PFSK-1 (cell line): ENCODE measurements around the gene MMD.

Source experiments
- FOXP2 ChIP-seq: optimal IDR thresholded peaks from 2 replicates; pipeline ENCODE3; 2011; ENCODE audit warnings: borderline replicate concordance, control low read depth, inconsistent platforms; ENCODE audit not compliant: insufficient read depth; ENCODE audit errors: extremely low read length, extremely low read depth
- POLR2AphosphoS5 ChIP-seq: IDR thresholded peaks from 2 replicates; pipeline ENCODE4 v1.6.1; 2012; ENCODE audit warnings: low read depth, mild to moderate bottlenecking, control low read depth, low read length, moderate library complexity
- SIN3A ChIP-seq: IDR thresholded peaks from 2 replicates; pipeline ENCODE4 v1.6.1; 2012; ENCODE audit warnings: mild to moderate bottlenecking, low read length, moderate library complexity, borderline replicate concordance; ENCODE audit not compliant: insufficient read depth
- TAF1 ChIP-seq: IDR thresholded peaks from 2 replicates; pipeline ENCODE4 v1.6.1; 2012; ENCODE audit warnings: low read length, control low read depth, borderline replicate concordance; ENCODE audit not compliant: insufficient read depth
- TF ChIP-seq, protein P1 (sequence below), 2 experiments: IDR thresholded peaks; 2 replicates each; pipeline versions ENCODE4 v1.6.1 to v1.8.0; 2011 to 2012; ENCODE audit warnings: low read depth in 2 of 2, low read length in 2 of 2, control low read depth in 1 of 2, inconsistent platforms in 1 of 2, mild to moderate bottlenecking in 1 of 2, moderate library complexity in 1 of 2; ENCODE audit not compliant: insufficient read depth in 1 of 2

Gene MMD

DNA sequence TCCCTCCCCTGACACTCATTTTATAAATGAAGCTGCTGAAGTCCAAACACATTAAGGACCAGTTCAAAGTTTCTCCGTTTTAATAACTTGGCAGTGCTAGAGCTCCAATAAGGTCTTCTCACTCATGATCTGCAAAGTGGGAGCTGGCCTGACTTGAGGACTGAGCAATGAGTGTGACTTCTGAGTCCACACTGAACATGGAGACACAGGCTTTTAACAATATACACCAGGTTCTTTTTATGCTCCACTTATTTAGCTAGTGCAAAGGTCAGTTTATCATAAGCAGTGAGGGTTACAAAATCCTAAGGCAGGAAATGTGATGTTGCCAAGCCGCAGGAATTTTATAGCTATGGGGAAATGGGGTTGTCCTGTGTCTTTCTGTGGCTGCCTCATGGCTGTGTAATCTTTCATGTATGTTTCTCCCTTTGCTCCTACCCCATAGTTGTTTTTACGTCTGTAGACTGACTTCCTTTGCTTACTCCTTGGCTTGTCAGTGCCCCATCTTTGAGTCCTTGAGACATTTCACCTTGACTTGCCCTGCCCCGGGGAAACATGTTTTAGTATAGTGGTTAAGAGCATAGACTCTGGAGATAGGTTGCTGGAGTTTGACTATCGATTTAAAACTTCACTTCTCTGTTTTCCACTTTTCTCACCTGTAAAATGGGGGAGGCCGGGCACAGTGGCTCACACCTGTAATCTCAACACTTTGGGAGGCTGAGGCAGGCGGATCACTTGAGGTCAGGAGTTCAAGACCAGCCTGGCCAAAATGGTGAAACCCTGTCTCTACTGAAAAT lies 12.2 kb upstream of the MMD start:
- TF ChIP-seq SIN3A (no peak), TAF1 (no peak), FOXP2 (no peak), POLR2AphosphoS5 (no peak)
- TF ChIP-seq, protein P1, sequence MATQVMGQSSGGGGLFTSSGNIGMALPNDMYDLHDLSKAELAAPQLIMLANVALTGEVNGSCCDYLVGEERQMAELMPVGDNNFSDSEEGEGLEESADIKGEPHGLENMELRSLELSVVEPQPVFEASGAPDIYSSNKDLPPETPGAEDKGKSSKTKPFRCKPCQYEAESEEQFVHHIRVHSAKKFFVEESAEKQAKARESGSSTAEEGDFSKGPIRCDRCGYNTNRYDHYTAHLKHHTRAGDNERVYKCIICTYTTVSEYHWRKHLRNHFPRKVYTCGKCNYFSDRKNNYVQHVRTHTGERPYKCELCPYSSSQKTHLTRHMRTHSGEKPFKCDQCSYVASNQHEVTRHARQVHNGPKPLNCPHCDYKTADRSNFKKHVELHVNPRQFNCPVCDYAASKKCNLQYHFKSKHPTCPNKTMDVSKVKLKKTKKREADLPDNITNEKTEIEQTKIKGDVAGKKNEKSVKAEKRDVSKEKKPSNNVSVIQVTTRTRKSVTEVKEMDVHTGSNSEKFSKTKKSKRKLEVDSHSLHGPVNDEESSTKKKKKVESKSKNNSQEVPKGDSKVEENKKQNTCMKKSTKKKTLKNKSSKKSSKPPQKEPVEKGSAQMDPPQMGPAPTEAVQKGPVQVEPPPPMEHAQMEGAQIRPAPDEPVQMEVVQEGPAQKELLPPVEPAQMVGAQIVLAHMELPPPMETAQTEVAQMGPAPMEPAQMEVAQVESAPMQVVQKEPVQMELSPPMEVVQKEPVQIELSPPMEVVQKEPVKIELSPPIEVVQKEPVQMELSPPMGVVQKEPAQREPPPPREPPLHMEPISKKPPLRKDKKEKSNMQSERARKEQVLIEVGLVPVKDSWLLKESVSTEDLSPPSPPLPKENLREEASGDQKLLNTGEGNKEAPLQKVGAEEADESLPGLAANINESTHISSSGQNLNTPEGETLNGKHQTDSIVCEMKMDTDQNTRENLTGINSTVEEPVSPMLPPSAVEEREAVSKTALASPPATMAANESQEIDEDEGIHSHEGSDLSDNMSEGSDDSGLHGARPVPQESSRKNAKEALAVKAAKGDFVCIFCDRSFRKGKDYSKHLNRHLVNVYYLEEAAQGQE (IDR thresholded peaks at IDR 0.05; ENCODE audit: insufficient read depth in 1 of 2, low read depth in 2 of 2, low read length in 2 of 2), result no peak

DNA sequence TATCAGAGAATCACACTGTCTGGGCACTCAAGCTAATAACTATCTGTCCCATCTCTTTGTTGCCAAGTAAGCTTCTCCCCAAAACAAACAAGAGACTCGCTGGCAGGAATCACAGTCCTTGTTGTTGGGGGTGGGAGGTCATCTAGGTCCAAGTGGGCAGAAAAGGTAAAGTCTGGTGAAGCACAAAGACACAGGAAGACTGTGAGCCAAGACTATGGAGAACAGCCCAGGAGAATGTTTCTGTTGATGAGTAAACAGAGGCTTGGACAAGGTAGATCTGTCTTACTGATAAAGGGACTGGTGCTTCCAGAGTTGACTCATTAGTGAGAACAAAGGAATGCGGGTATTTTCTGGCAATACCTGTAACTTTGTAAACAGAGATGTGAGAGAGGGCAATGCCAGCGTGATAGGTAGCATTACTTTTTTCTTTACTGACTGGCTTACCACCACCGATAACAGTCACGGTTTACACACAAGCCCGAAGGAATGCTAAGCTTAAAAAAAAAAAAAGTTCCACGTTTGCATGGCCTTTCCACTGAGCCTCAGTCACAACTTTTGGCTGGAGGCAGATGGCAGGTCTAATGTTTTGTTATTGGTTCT lies 11.5 kb upstream of the MMD start:
- TF ChIP-seq SIN3A, result no peak
- TF ChIP-seq POLR2AphosphoS5, result no peak
- TF ChIP-seq, protein P1 (IDR thresholded peaks at IDR 0.05; ENCODE audit: insufficient read depth in 1 of 2, low read depth in 2 of 2, low read length in 2 of 2), result no peak
- no peak for TF ChIP-seq TAF1
- TF ChIP-seq FOXP2, result no peak

DNA sequence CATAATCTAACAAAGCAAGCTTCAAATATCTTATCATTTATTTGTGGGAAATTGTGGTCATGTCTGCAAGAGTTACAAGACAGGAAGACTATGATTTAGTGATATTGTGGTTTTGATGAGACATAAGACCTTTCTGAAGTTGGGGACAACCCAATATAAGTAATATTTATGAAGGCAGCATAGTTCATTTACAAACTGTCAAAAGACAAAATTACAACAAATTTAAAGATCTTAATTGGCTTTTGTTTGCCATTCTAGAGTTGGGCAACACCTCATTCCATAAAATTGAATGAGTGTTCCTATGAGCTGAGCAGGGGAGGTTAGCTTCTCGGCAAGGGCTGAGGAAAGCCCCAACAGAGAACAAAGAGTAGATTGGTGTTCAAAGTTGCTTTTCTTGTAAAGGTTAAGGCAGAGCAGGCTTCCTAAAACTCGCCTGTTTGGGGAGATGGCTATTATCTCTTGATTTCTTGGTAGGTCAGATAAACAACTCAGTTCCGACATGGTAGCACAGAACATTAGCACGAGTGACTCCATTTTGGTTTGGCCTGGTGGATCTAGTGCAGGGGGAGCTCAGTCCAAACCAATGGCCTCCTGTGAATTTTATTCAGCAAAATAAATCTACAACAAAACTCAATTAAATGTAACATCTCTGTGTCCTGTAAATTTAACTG lies 10.9 kb upstream of the MMD start:
- TF ChIP-seq, protein P1 (IDR thresholded peaks at IDR 0.05; ENCODE audit: insufficient read depth in 1 of 2, low read depth in 2 of 2, low read length in 2 of 2), result no peak
- TF ChIP-seq FOXP2 (no peak), POLR2AphosphoS5 (no peak), TAF1 (no peak), SIN3A (no peak)

DNA sequence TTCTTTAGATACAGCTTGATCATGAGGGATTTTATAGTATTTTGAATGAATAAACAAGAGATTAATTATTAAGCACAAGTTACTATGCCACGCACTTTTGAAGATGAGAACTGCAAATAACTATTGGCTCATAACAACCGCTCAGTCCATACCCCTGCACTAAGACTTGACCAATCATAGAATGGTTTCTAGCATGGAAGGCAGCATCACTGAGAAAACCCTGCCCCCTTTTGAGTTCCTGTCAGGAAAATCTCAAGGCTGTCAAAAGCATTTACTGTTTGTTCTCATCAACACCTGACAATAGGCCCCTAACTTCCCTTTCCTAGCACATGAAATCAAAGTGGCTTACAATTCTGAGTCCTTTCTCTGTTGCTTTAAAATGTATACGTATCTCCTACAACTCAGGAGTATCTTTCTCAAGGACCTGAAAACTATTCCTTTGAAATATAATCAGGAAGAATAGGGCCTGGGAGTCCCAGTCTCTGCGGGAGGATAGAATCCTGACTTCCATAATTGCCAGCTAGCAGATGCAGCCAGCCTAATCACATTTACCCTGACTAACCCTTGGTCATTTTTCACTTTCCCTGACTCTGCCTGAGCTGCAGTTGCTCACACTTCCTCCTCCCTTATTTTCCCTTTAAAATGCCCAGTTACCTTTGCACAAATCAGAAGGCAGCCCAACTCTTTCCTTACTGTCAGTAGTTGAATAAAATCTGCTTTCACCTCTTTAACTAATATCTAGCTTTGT lies 9.1 kb upstream of the MMD start:
- TF ChIP-seq TAF1, result no peak
- TF ChIP-seq, protein P1 (IDR thresholded peaks at IDR 0.05; ENCODE audit: insufficient read depth in 1 of 2, low read depth in 2 of 2, low read length in 2 of 2), result no peak
- no peak for TF ChIP-seq POLR2AphosphoS5
- no peak for TF ChIP-seq SIN3A
- TF ChIP-seq FOXP2, result no peak
